ENCODE data around the gene LIPT2. TPM values are rescaled to one million over a fixed set of nuclear protein-coding genes. Genes with fewer than 3 reads are reported as not detected.
A peak's percentile ranks its signal among the peaks of the same experiment; 100 is the strongest.

The LIPT2 gene
- polyA plus RNA-seq, 1 of the 3 experiments (the other 2 are of a cell fraction): 4.6 TPM

DNA sequence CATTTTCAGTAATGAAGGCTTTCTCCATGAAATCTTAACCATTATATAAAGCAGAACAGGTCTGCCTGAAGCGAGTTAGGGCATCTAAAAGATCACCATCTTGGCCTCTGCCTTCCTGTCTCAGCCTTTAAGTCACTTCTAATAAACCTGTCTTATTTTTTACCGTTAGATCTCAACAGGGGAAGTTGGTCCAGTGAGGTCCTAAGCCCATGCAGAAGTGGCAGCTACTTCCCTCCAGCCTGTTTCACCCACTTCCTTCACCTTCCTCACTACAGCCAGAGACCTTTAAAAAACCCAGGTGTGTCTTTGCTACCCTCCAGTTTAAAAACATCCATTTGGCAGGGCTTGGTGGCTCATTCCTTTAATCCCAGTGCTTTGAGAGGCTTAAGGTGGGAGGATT lies 14.1 kb upstream of the LIPT2 start:
- H3K4me2 ChIP-seq: no peak overlapping the region
- no peaks in the 10 kb centered on the region for H3F3A ChIP-seq (replicated peaks; ENCODE audit: insufficient read depth)
- 41% methylated on average over 2 of the region's 2 CpGs for WGBS (ENCODE audit: low lambda C conversion rate)
- no peak overlapping the region for H3K4me3 ChIP-seq (ENCODE audit: low read depth in 2 of 2, low read length in 1 of 2)
- peaks cover 0 to 6% of the 10 kb centered on the region in 2 experiments; a peak in 1 of 4 replicates for H3K4me1 ChIP-seq (ENCODE audit: control insufficient read depth in 1 of 2, insufficient read depth in 2 of 2, low read depth in 1 of 2, low read length in 1 of 2)
- H3K9me3 ChIP-seq: no peaks in the 10 kb centered on the region
- DNase-seq: no peak
- no peaks in the 10 kb centered on the region for H3K9me2 ChIP-seq
- POLR2A ChIA-PET: interaction anchor here (0.6 kb wide), 1 partner anchor 165 kb away, joined by 3 read pairs; no protein-coding TSS in a partner anchor
- H3K36me3 ChIP-seq (replicated peaks in 1 of 2; ENCODE audit: control insufficient read depth in 1 of 2, insufficient read depth in 2 of 2, low read length in 1 of 2): no peaks in the 10 kb centered on the region
- TF ChIP-seq, protein P1, sequence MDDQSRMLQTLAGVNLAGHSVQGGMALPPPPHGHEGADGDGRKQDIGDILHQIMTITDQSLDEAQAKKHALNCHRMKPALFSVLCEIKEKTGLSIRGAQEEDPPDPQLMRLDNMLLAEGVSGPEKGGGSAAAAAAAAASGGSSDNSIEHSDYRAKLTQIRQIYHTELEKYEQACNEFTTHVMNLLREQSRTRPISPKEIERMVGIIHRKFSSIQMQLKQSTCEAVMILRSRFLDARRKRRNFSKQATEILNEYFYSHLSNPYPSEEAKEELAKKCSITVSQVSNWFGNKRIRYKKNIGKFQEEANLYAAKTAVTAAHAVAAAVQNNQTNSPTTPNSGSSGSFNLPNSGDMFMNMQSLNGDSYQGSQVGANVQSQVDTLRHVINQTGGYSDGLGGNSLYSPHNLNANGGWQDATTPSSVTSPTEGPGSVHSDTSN (IDR thresholded peaks at IDR 0.05): no peak
- TF ChIP-seq GATA2 (CRISPR knock-in tag; IDR thresholded peaks at IDR 0.05): 0 out of 2 replicates have a peak, but pooled peaks have one; percentile 2
- CTCF ChIA-PET: interaction anchor here (0.6 to 1.0 kb wide), 2 partner anchors 14 to 41 kb away, joined by 3 to 4 read pairs; partner anchors contain the start of gene LIPT2
- no peak overlapping the region for H2AFZ ChIP-seq (ENCODE audit: low read depth)
- no peak overlapping the region for H3K9ac ChIP-seq
- no peak overlapping the region for H3K27ac ChIP-seq (ENCODE audit: low read depth in 2 of 2, low read length in 1 of 2)
- no peaks in the 10 kb centered on the region for H4K20me1 ChIP-seq (ENCODE audit: insufficient read depth)
- H3K79me2 ChIP-seq (ENCODE audit: insufficient read depth): no peaks in the 10 kb centered on the region
- no peaks in the 10 kb centered on the region; the same call in 1 of the 2 replicates for H3K27me3 ChIP-seq (ENCODE audit: insufficient read depth)

DNA sequence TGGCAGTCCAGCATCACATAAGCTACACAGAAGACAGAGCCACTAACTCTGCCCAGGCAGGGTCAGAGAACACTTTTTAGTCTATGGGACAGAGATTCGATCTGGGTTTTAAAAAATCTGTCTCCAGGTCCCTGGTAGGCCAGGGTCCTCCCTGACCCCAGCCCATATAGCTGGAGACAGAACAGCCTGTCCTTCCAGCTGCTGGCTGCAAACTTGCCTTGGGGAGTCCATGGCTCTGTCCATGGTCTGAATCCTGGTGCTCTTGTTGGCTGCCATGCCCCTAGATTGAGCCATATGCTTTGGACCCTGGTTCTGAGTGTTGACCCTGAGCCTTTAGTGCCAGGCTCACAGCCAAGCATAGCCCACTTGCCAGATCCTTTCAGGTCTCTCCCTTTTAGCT lies 13.3 kb upstream of the LIPT2 start:
- TF ChIP-seq, protein P2, sequence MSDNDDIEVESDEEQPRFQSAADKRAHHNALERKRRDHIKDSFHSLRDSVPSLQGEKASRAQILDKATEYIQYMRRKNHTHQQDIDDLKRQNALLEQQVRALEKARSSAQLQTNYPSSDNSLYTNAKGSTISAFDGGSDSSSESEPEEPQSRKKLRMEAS (IDR thresholded peaks at IDR 0.05; ENCODE audit: low read depth): no peak
- TF ChIP-seq, protein P3, sequence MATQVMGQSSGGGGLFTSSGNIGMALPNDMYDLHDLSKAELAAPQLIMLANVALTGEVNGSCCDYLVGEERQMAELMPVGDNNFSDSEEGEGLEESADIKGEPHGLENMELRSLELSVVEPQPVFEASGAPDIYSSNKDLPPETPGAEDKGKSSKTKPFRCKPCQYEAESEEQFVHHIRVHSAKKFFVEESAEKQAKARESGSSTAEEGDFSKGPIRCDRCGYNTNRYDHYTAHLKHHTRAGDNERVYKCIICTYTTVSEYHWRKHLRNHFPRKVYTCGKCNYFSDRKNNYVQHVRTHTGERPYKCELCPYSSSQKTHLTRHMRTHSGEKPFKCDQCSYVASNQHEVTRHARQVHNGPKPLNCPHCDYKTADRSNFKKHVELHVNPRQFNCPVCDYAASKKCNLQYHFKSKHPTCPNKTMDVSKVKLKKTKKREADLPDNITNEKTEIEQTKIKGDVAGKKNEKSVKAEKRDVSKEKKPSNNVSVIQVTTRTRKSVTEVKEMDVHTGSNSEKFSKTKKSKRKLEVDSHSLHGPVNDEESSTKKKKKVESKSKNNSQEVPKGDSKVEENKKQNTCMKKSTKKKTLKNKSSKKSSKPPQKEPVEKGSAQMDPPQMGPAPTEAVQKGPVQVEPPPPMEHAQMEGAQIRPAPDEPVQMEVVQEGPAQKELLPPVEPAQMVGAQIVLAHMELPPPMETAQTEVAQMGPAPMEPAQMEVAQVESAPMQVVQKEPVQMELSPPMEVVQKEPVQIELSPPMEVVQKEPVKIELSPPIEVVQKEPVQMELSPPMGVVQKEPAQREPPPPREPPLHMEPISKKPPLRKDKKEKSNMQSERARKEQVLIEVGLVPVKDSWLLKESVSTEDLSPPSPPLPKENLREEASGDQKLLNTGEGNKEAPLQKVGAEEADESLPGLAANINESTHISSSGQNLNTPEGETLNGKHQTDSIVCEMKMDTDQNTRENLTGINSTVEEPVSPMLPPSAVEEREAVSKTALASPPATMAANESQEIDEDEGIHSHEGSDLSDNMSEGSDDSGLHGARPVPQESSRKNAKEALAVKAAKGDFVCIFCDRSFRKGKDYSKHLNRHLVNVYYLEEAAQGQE (IDR thresholded peaks at IDR 0.05; ENCODE audit: low read depth, low read length): peak; percentile 90
- ChIA-PET POLR2A (interaction anchor here (0.6 to 1.0 kb wide), 2 partner anchors 13 to 633 kb away, joined by 3 to 4 read pairs; partner anchors contain the start of gene LIPT2), CTCF (no interaction called here)

DNA sequence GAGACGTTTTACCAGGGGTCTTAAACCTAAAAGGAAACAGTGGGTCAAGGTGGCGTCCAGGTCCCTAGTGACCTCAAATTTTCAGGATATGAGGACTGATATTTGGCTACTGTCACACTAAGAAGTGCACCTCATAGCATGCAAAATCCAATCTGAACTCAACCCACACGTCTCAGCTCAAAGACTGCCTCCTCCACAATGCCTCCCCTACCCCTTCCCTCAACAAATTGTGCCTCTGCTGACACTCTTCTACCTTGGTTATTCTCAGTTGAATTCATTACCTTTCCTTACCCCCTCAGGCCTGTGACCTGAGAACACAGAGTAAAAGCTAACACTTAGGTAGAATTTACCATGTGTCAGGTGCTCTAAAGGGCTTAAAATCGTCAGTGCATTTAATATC lies 12.4 kb upstream of the LIPT2 start:
- H3K79me2 ChIP-seq (ENCODE audit: insufficient read depth): no peaks in the 10 kb centered on the region
- H3K9ac ChIP-seq: no peak overlapping the region
- H3K36me3 ChIP-seq (replicated peaks in 1 of 2; ENCODE audit: control insufficient read depth in 1 of 2, insufficient read depth in 2 of 2, low read length in 1 of 2): no peaks in the 10 kb centered on the region
- no peaks in the 10 kb centered on the region for H3K27me3 ChIP-seq (ENCODE audit: insufficient read depth)
- H4K20me1 ChIP-seq (ENCODE audit: insufficient read depth): no peaks in the 10 kb centered on the region
- no peak overlapping the region for H3K4me2 ChIP-seq
- H3K4me3 ChIP-seq (ENCODE audit: low read depth in 2 of 2, low read length in 1 of 2): no peak overlapping the region
- no peak overlapping the region for H3K27ac ChIP-seq (ENCODE audit: low read depth in 2 of 2, low read length in 1 of 2)
- ChIA-PET CTCF (no interaction called here), POLR2A (no interaction called here)
- no peak for DNase-seq
- no peaks in the 10 kb centered on the region for H3K9me2 ChIP-seq
- H3K4me1 ChIP-seq (ENCODE audit: control insufficient read depth in 1 of 2, insufficient read depth in 2 of 2, low read depth in 1 of 2, low read length in 1 of 2): peaks cover 0 to 6% of the 10 kb centered on the region in 2 experiments; a peak in 1 of 4 replicates
- no peaks in the 10 kb centered on the region for H3F3A ChIP-seq (replicated peaks; ENCODE audit: insufficient read depth)
- no peaks in the 10 kb centered on the region for H3K9me3 ChIP-seq
- H2AFZ ChIP-seq (ENCODE audit: low read depth): no peak overlapping the region
- WGBS (ENCODE audit: low lambda C conversion rate): 51% methylated on average over 4 of the region's 4 CpGs
- TF ChIP-seq TCF12 (IDR thresholded peaks at IDR 0.05) (no peak), MEF2A (IDR thresholded peaks at IDR 0.05; ENCODE audit: borderline replicate concordance, low read depth) (no peak), YY1 (IDR thresholded peaks at IDR 0.05; ENCODE audit: low read depth) (no peak), RFX5 (IDR thresholded peaks at IDR 0.05; ENCODE audit: low read length) (no peak), JUND (IDR thresholded peaks at IDR 0.05) (no peak)
- TF ChIP-seq, protein P4, sequence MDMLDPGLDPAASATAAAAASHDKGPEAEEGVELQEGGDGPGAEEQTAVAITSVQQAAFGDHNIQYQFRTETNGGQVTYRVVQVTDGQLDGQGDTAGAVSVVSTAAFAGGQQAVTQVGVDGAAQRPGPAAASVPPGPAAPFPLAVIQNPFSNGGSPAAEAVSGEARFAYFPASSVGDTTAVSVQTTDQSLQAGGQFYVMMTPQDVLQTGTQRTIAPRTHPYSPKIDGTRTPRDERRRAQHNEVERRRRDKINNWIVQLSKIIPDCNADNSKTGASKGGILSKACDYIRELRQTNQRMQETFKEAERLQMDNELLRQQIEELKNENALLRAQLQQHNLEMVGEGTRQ (IDR thresholded peaks at IDR 0.05; ENCODE audit: borderline replicate concordance, low read depth, low read length): no peak
- TF ChIP-seq, protein P5, sequence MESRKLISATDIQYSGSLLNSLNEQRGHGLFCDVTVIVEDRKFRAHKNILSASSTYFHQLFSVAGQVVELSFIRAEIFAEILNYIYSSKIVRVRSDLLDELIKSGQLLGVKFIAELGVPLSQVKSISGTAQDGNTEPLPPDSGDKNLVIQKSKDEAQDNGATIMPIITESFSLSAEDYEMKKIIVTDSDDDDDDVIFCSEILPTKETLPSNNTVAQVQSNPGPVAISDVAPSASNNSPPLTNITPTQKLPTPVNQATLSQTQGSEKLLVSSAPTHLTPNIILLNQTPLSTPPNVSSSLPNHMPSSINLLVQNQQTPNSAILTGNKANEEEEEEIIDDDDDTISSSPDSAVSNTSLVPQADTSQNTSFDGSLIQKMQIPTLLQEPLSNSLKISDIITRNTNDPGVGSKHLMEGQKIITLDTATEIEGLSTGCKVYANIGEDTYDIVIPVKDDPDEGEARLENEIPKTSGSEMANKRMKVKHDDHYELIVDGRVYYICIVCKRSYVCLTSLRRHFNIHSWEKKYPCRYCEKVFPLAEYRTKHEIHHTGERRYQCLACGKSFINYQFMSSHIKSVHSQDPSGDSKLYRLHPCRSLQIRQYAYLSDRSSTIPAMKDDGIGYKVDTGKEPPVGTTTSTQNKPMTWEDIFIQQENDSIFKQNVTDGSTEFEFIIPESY (IDR thresholded peaks at IDR 0.05; ENCODE audit: borderline replicate concordance, low read depth): no peak
- TF ChIP-seq, protein P6, sequence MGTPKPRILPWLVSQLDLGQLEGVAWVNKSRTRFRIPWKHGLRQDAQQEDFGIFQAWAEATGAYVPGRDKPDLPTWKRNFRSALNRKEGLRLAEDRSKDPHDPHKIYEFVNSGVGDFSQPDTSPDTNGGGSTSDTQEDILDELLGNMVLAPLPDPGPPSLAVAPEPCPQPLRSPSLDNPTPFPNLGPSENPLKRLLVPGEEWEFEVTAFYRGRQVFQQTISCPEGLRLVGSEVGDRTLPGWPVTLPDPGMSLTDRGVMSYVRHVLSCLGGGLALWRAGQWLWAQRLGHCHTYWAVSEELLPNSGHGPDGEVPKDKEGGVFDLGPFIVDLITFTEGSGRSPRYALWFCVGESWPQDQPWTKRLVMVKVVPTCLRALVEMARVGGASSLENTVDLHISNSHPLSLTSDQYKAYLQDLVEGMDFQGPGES (IDR thresholded peaks at IDR 0.05; ENCODE audit: low read depth, low read length): no peak

More for the DNA sequence above, 13.3 kb upstream of the LIPT2 start:
- Histone ChIP-seq H3K9me2 (no peaks in the 10 kb centered on the region), H3K27ac (ENCODE audit: low read depth in 2 of 2, low read length in 1 of 2) (no peak overlapping the region), H3K4me3 (ENCODE audit: low read depth in 2 of 2, low read length in 1 of 2) (no peak overlapping the region), H3K9me3 (no peaks in the 10 kb centered on the region), H3K79me2 (ENCODE audit: insufficient read depth) (no peaks in the 10 kb centered on the region), H4K20me1 (ENCODE audit: insufficient read depth) (no peaks in the 10 kb centered on the region), H3F3A (replicated peaks; ENCODE audit: insufficient read depth) (no peaks in the 10 kb centered on the region), H3K9ac (no peak overlapping the region), H2AFZ (ENCODE audit: low read depth) (no peak overlapping the region), H3K36me3 (replicated peaks in 1 of 2; ENCODE audit: control insufficient read depth in 1 of 2, insufficient read depth in 2 of 2, low read length in 1 of 2) (no peaks in the 10 kb centered on the region), H3K4me1 (ENCODE audit: control insufficient read depth in 1 of 2, insufficient read depth in 2 of 2, low read depth in 1 of 2, low read length in 1 of 2) (peaks cover 0 to 6% of the 10 kb centered on the region in 2 experiments; a peak in 1 of 4 replicates), H3K27me3 (ENCODE audit: insufficient read depth) (no peaks in the 10 kb centered on the region), H3K4me2 (no peak overlapping the region)
- DNase-seq: no peak
- 20% methylated on average over 1 of the region's 1 CpG for WGBS (ENCODE audit: low lambda C conversion rate)
